ENCODE data around the gene YLPM1.

- TF ChIP-seq POLR2A (IDR thresholded peaks at IDR 0.05), result no peak
- TF ChIP-seq CTCF (IDR thresholded peaks at IDR 0.05), result no peak
These were observed 21.5 kb downstream of the YLPM1 start for GRCh38 chr14:74784634-74785033.
